HCT116 (cell line): ENCODE results near the gene VWA5B1.

Source experiments
- EZH2 ChIP-seq: fragments of 200-600 bp; sonication (generic); IDR thresholded peaks from 2 replicates; pipeline ENCODE4 v1.6.1; 2017; ENCODE audit warnings: antibody characterized with exemption, mixed run types
- EZH2phosphoT487 ChIP-seq: fragments of 200-600 bp; IDR thresholded peaks from 2 replicates; pipeline ENCODE4 v1.6.1; 2018; ENCODE audit warnings: antibody characterized with exemption, borderline replicate concordance
- POLR2A ChIP-seq: IDR thresholded peaks from 2 replicates; pipeline ENCODE4 v1.7.0; 2011; ENCODE audit warnings: borderline replicate concordance; ENCODE audit not compliant: insufficient read depth, insufficient read length; ENCODE audit errors: extremely low read depth
- RAD21 ChIP-seq: IDR thresholded peaks from 2 replicates; pipeline ENCODE4 v1.6.1; 2012; ENCODE audit warnings: low read depth, mild to moderate bottlenecking
- TF ChIP-seq, protein P1 (sequence below), 3 experiments: fragments of 200-600 bp in 1 of 3; sonication (generic) in 1 of 3; IDR thresholded peaks in 2 of 3; conservative IDR thresholded peaks in 1 of 3; 2 replicates each; pipeline ENCODE4 v1.5.1; 2012 to 2017; ENCODE audit warnings: low read depth in 2 of 3, low read length in 2 of 3, antibody characterized with exemption in 1 of 3, borderline replicate concordance in 1 of 3, control low read depth in 1 of 3, mild to moderate bottlenecking in 1 of 3, mixed read lengths in 1 of 3, mixed run types in 1 of 3, moderate library complexity in 1 of 3; ENCODE audit not compliant: insufficient read depth in 1 of 3

- no peak for TF ChIP-seq POLR2A
- TF ChIP-seq, protein P1, sequence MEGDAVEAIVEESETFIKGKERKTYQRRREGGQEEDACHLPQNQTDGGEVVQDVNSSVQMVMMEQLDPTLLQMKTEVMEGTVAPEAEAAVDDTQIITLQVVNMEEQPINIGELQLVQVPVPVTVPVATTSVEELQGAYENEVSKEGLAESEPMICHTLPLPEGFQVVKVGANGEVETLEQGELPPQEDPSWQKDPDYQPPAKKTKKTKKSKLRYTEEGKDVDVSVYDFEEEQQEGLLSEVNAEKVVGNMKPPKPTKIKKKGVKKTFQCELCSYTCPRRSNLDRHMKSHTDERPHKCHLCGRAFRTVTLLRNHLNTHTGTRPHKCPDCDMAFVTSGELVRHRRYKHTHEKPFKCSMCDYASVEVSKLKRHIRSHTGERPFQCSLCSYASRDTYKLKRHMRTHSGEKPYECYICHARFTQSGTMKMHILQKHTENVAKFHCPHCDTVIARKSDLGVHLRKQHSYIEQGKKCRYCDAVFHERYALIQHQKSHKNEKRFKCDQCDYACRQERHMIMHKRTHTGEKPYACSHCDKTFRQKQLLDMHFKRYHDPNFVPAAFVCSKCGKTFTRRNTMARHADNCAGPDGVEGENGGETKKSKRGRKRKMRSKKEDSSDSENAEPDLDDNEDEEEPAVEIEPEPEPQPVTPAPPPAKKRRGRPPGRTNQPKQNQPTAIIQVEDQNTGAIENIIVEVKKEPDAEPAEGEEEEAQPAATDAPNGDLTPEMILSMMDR (IDR thresholded peaks at IDR 0.05 in 2 of 3, conservative IDR thresholded peaks at IDR 0.05 in 1 of 3; ENCODE audit: borderline replicate concordance in 1 of 3, insufficient read depth in 1 of 3, low read depth in 2 of 3, low read length in 2 of 3) = no peak
- no peak for TF ChIP-seq EZH2
- TF ChIP-seq EZH2phosphoT487 = no peak
- TF ChIP-seq RAD21 = no peak
Observed at GRCh38 chr1:20347699-20348098, 57.0 kb downstream of the VWA5B1 start.
